ENCODE data around the gene PITPNM2. TPM values are rescaled to one million over a fixed set of nuclear protein-coding genes. Genes with fewer than 3 reads are reported as not detected.

PITPNM2 gene
- polyA plus RNA-seq, 1 of the 3 experiments (the other 2 are of a cell fraction): 3.7 TPM

DNA sequence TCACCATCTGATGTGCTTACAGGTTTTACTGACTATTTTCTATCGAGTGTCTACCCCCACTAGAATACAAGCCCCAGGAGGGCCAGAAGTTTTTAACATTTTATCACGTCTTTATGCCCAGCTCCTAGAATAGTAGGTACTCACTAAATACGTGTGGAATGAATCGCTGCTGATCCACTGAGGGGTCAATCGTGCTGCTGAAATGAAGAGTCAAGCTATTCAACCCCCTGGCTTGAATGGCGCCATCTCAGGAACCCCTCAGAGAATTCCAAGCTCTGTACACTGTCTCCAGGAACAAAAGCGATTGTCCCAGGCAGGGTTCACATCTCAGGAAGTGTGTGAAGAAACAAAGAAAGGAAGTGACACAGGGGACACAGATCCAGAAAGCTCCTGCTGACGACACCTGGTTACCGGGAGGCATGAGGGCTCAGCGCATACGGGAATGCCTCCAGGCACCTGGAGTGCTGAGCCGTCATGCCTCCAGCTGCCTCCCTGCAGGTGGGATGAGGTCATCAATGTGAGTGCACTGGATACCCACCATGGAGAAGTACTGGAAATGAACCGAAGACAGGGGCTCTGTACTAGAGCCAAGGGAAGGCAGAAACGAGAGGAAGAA lies 45.6 kb downstream of the PITPNM2 start:
- DNase-seq: no peak
- Histone ChIP-seq H3K27me3 (ENCODE audit: insufficient read depth) (no peaks in the 10 kb centered on the region), H3K9me2 (no peaks in the 10 kb centered on the region), H3K4me1 (ENCODE audit: control insufficient read depth in 1 of 2, insufficient read depth in 2 of 2, low read depth in 1 of 2, low read length in 1 of 2) (peaks cover 0 to 5% of the 10 kb centered on the region in 2 experiments; a peak in 2 of 4 replicates), H2AFZ (ENCODE audit: low read depth) (no peak overlapping the region), H3F3A (replicated peaks; ENCODE audit: insufficient read depth) (no peaks in the 10 kb centered on the region), H3K4me3 (ENCODE audit: low read depth in 2 of 2, low read length in 1 of 2) (no peak overlapping the region), H3K9ac (no peak overlapping the region), H4K20me1 (ENCODE audit: insufficient read depth) (no peaks in the 10 kb centered on the region), H3K36me3 (replicated peaks in 1 of 2; ENCODE audit: control insufficient read depth in 1 of 2, insufficient read depth in 2 of 2, low read length in 1 of 2) (no peaks in the 10 kb centered on the region), H3K9me3 (no peaks in the 10 kb centered on the region), H3K4me2 (no peak overlapping the region), H3K27ac (ENCODE audit: low read depth in 2 of 2, low read length in 1 of 2) (no peak overlapping the region), H3K79me2 (ENCODE audit: insufficient read depth) (no peaks in the 10 kb centered on the region)
- CTCF ChIA-PET: no interaction called here
- no peak for TF ChIP-seq ZBTB33 (IDR thresholded peaks at IDR 0.05; ENCODE audit: borderline replicate concordance, low read depth)
- no peak for TF ChIP-seq JUND (IDR thresholded peaks at IDR 0.05)
- TF ChIP-seq NFIC (IDR thresholded peaks at IDR 0.05; ENCODE audit: borderline replicate concordance): no peak
- no peak for TF ChIP-seq NRF1 (IDR thresholded peaks at IDR 0.05; ENCODE audit: low read depth, low read length)
- TF ChIP-seq TAF1 (IDR thresholded peaks at IDR 0.05; ENCODE audit: borderline replicate concordance, low read depth, low read length): no peak
- TF ChIP-seq SMC3 (IDR thresholded peaks at IDR 0.05; ENCODE audit: low read depth, low read length): no peak
- TF ChIP-seq RCOR1 (IDR thresholded peaks at IDR 0.05; ENCODE audit: low read length): no peak
- TF ChIP-seq MXI1 (IDR thresholded peaks at IDR 0.05; ENCODE audit: low read depth, low read length): no peak
- no peak for TF ChIP-seq FOXJ3 (CRISPR knock-in tag; IDR thresholded peaks at IDR 0.05)
- no peak for TF ChIP-seq RFX5 (IDR thresholded peaks at IDR 0.05; ENCODE audit: low read length)
- TF ChIP-seq, protein P1, sequence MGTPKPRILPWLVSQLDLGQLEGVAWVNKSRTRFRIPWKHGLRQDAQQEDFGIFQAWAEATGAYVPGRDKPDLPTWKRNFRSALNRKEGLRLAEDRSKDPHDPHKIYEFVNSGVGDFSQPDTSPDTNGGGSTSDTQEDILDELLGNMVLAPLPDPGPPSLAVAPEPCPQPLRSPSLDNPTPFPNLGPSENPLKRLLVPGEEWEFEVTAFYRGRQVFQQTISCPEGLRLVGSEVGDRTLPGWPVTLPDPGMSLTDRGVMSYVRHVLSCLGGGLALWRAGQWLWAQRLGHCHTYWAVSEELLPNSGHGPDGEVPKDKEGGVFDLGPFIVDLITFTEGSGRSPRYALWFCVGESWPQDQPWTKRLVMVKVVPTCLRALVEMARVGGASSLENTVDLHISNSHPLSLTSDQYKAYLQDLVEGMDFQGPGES (IDR thresholded peaks at IDR 0.05; ENCODE audit: low read depth, low read length): no peak
- no peak for TF ChIP-seq TCF12 (IDR thresholded peaks at IDR 0.05)
- no peak for TF ChIP-seq SIN3A (IDR thresholded peaks at IDR 0.05; ENCODE audit: borderline replicate concordance, low read depth, low read length)
- no peak for TF ChIP-seq GATA2 (CRISPR knock-in tag; IDR thresholded peaks at IDR 0.05)
- no peak for TF ChIP-seq ELF1 (IDR thresholded peaks at IDR 0.05)
- TF ChIP-seq, protein P2, sequence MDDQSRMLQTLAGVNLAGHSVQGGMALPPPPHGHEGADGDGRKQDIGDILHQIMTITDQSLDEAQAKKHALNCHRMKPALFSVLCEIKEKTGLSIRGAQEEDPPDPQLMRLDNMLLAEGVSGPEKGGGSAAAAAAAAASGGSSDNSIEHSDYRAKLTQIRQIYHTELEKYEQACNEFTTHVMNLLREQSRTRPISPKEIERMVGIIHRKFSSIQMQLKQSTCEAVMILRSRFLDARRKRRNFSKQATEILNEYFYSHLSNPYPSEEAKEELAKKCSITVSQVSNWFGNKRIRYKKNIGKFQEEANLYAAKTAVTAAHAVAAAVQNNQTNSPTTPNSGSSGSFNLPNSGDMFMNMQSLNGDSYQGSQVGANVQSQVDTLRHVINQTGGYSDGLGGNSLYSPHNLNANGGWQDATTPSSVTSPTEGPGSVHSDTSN (IDR thresholded peaks at IDR 0.05): no peak
- TF ChIP-seq YY1 (IDR thresholded peaks at IDR 0.05; ENCODE audit: low read depth): no peak
- 95% methylated on average over 14 of the region's 14 CpGs for WGBS (ENCODE audit: low lambda C conversion rate)
- POLR2A ChIA-PET: no interaction called here

All from SK-N-SH (cell line).